Measurements from ENCODE around the gene CYBB. TPM values are rescaled to one million over a fixed set of nuclear protein-coding genes. Genes with fewer than 3 reads are reported as not detected.
"Not testable (repeated sequence)": the region's sequence is repeated elsewhere in the genome, so short reads cannot be mapped to it uniquely, and the experiment has no call there.

CYBB gene
- total RNA-seq, 5 donors from 2014 or later (not counting 1 experiment from before 2014, with no cell fraction given) = 1.1 to 5.0 (median 1.8) TPM

GRCh38 chrX:37759878-37760418 is 19.9 kb upstream of the CYBB start:
- Mint-ChIP-seq H3K9me3 (no peaks in the 10 kb centered on the region), H3K36me3 (no peaks in the 10 kb centered on the region), H3K4me1 (peaks cover 8 to 15% (median 13%) of the 10 kb centered on the region in 3 donors), H3K27me3 (no peaks in the 10 kb centered on the region), H3K27ac (no peak overlapping the region), H3K4me3 (no peak overlapping the region)
- ATAC-seq (replicated peaks in 1 of 4) (no peak), DNase-seq (no peak)
- H3K36me3 ChIP-seq (ENCODE audit: control insufficient read depth in 2 of 2, extremely low read depth in 1 of 2, insufficient read depth in 1 of 2, low read length in 1 of 2) = no peaks in the 10 kb centered on the region
- no CpG with 5 or more reads among the region's 2 CpGs for WGBS (ENCODE audit: insufficient coverage)
- H3K4me1 ChIP-seq (ENCODE audit: control insufficient read depth in 1 of 2, extremely low read depth in 1 of 2, insufficient read depth in 2 of 2, low read length in 2 of 2) = peaks cover 7 to 11% of the 10 kb centered on the region in 2 experiments
- ChIA-PET CTCF (no interaction called here), POLR2A (no interaction called here)
- H3K9me3 ChIP-seq = no peaks in the 10 kb centered on the region
- H3K27ac ChIP-seq (ENCODE audit: low read length) = no peak overlapping the region
- no peak overlapping the region for H3K4me3 ChIP-seq (ENCODE audit: control insufficient read depth in 1 of 2, extremely low read depth in 1 of 2, low read length in 1 of 2)
- no peaks in the 10 kb centered on the region for H3K27me3 ChIP-seq (replicated peaks in 1 of 2; ENCODE audit: control insufficient read depth in 2 of 2, extremely low read depth in 1 of 2, insufficient read depth in 2 of 2, low read length in 1 of 2)

- Histone ChIP-seq H3K4me3 (ENCODE audit: control insufficient read depth in 1 of 2, extremely low read depth in 1 of 2, low read length in 1 of 2) (no peak overlapping the region), H3K36me3 (ENCODE audit: control insufficient read depth in 2 of 2, extremely low read depth in 1 of 2, insufficient read depth in 1 of 2, low read length in 1 of 2) (no peaks in the 10 kb centered on the region), H3K27ac (ENCODE audit: low read length) (peak overlapping the region; percentile 12), H3K9me3 (no peaks in the 10 kb centered on the region), H3K4me1 (ENCODE audit: control insufficient read depth in 1 of 2, extremely low read depth in 1 of 2, insufficient read depth in 2 of 2, low read length in 2 of 2) (peaks cover 0 to 8% of the 10 kb centered on the region in 2 experiments), H3K27me3 (replicated peaks in 1 of 2; ENCODE audit: control insufficient read depth in 2 of 2, extremely low read depth in 1 of 2, insufficient read depth in 2 of 2, low read length in 1 of 2) (no peaks in the 10 kb centered on the region)
- Mint-ChIP-seq H3K4me1 (peaks cover 3 to 21% (median 8%) of the 10 kb centered on the region in 3 donors), H3K4me3 (no peak overlapping the region), H3K27me3 (peaks cover 0 to 12% of the 10 kb centered on the region in 2 donors), H3K9me3 (no peaks in the 10 kb centered on the region), H3K36me3 (no peaks in the 10 kb centered on the region), H3K27ac (peak overlapping the region in 1 of 2 donors; percentile 71)
- POLR2A ChIA-PET = interaction anchor here in 1 of 2 donors (0.6 kb wide), 1 partner anchor 49 kb away, joined by 5 read pairs; no protein-coding TSS in a partner anchor
- CTCF ChIA-PET = interaction anchor here in 1 of 2 donors (1.0 to 2.3 kb wide), 3 partner anchors 18 to 62 kb away, joined by 4 to 7 read pairs (median 4); no protein-coding TSS in a partner anchor
- ATAC-seq (replicated peaks in 1 of 4) (peak in 1 of 4 experiments; percentile 38), DNase-seq (no peak)
Observed at GRCh38 chrX:37763400-37763799, 16.5 kb upstream of the CYBB start.

GRCh38 chrX:37765507-37765906 is 14.4 kb upstream of the CYBB start:
- no peaks in the 10 kb centered on the region for H3K36me3 ChIP-seq (ENCODE audit: control insufficient read depth in 2 of 2, extremely low read depth in 1 of 2, insufficient read depth in 1 of 2, low read length in 1 of 2)
- DNase-seq (no peak), ATAC-seq (replicated peaks in 1 of 4) (no peak)
- H3K4me3 ChIP-seq (ENCODE audit: control insufficient read depth in 1 of 2, extremely low read depth in 1 of 2, low read length in 1 of 2) = no peak overlapping the region
- CTCF ChIA-PET = interaction anchor here in 1 of 2 donors (0.6 kb wide), 1 partner anchor 25 kb away, joined by 3 read pairs; no protein-coding TSS in a partner anchor
- peaks cover 0 to 8% of the 10 kb centered on the region in 2 experiments for H3K4me1 ChIP-seq (ENCODE audit: control insufficient read depth in 1 of 2, extremely low read depth in 1 of 2, insufficient read depth in 2 of 2, low read length in 2 of 2)
- Mint-ChIP-seq H3K27me3 (peaks cover 0 to 13% of the 10 kb centered on the region in 2 donors), H3K9me3 (no peaks in the 10 kb centered on the region), H3K4me1 (peaks cover 0 to 16% (median 8%) of the 10 kb centered on the region in 3 donors), H3K36me3 (no peaks in the 10 kb centered on the region), H3K27ac (no peak overlapping the region), H3K4me3 (no peak overlapping the region)
- H3K9me3 ChIP-seq = no peaks in the 10 kb centered on the region
- no peak overlapping the region for H3K27ac ChIP-seq (ENCODE audit: low read length)
- no peaks in the 10 kb centered on the region for H3K27me3 ChIP-seq (replicated peaks in 1 of 2; ENCODE audit: control insufficient read depth in 2 of 2, extremely low read depth in 1 of 2, insufficient read depth in 2 of 2, low read length in 1 of 2)
- POLR2A ChIA-PET = no interaction called here

- ChIA-PET CTCF (no interaction called here), POLR2A (no interaction called here)
- peaks cover 0 to 8% of the 10 kb centered on the region in 2 experiments for H3K4me1 ChIP-seq (ENCODE audit: control insufficient read depth in 1 of 2, extremely low read depth in 1 of 2, insufficient read depth in 2 of 2, low read length in 2 of 2)
- WGBS (ENCODE audit: insufficient coverage) = no CpG with 5 or more reads among the region's 1 CpG
- Mint-ChIP-seq H3K9me3 (no peaks in the 10 kb centered on the region), H3K27ac (no peak overlapping the region), H3K27me3 (peaks cover 0 to 15% of the 10 kb centered on the region in 2 donors), H3K4me1 (peaks cover 0 to 19% (median 6%) of the 10 kb centered on the region in 3 donors), H3K4me3 (no peak overlapping the region), H3K36me3 (no peaks in the 10 kb centered on the region)
- no peak overlapping the region for H3K4me3 ChIP-seq (ENCODE audit: control insufficient read depth in 1 of 2, extremely low read depth in 1 of 2, low read length in 1 of 2)
- no peaks in the 10 kb centered on the region for H3K9me3 ChIP-seq
- H3K27ac ChIP-seq (ENCODE audit: low read length) = no peak overlapping the region
- ATAC-seq (replicated peaks in 1 of 4) (no peak), DNase-seq (no peak)
- H3K36me3 ChIP-seq (ENCODE audit: control insufficient read depth in 2 of 2, extremely low read depth in 1 of 2, insufficient read depth in 1 of 2, low read length in 1 of 2) = no peaks in the 10 kb centered on the region
- H3K27me3 ChIP-seq (replicated peaks in 1 of 2; ENCODE audit: control insufficient read depth in 2 of 2, extremely low read depth in 1 of 2, insufficient read depth in 2 of 2, low read length in 1 of 2) = no peaks in the 10 kb centered on the region
Observed at GRCh38 chrX:37767430-37767829, 12.4 kb upstream of the CYBB start.

- CTCF ChIA-PET; H3K36me3 Mint-ChIP-seq; DNase-seq; H3K4me3 Mint-ChIP-seq; H3K4me3 ChIP-seq (ENCODE audit: control insufficient read depth in 1 of 2, extremely low read depth in 1 of 2, low read length in 1 of 2); H3K4me1 ChIP-seq (ENCODE audit: control insufficient read depth in 1 of 2, extremely low read depth in 1 of 2, insufficient read depth in 2 of 2, low read length in 2 of 2); H3K27ac ChIP-seq (ENCODE audit: low read length); POLR2A ChIA-PET; ATAC-seq (replicated peaks in 1 of 4); H3K36me3 ChIP-seq (ENCODE audit: control insufficient read depth in 2 of 2, extremely low read depth in 1 of 2, insufficient read depth in 1 of 2, low read length in 1 of 2); H3K27me3 ChIP-seq (replicated peaks in 1 of 2; ENCODE audit: control insufficient read depth in 2 of 2, extremely low read depth in 1 of 2, insufficient read depth in 2 of 2, low read length in 1 of 2); H3K9me3 ChIP-seq; H3K27ac Mint-ChIP-seq; H3K9me3 Mint-ChIP-seq: not testable (repeated sequence)
- WGBS (ENCODE audit: insufficient coverage) = 86% methylated on average over 8 of the region's 9 CpGs
- Mint-ChIP-seq H3K4me1 (peaks cover 0 to 11% (median 0%) of the 10 kb centered on the region in 3 donors), H3K27me3 (peaks cover 0 to 15% of the 10 kb centered on the region in 2 donors)
Observed at GRCh38 chrX:37768866-37769265, 11.0 kb upstream of the CYBB start.

- H3K9me3 Mint-ChIP-seq = no peaks in the 10 kb centered on the region
- H3K4me3 Mint-ChIP-seq = peak overlapping the region in 1 of 3 donors; percentile 56
- peak overlapping the region; percentile 49 for H3K27ac ChIP-seq (ENCODE audit: low read length)
- peaks cover 8 to 13% of the 10 kb centered on the region in 2 experiments for H3K4me1 ChIP-seq (ENCODE audit: control insufficient read depth in 1 of 2, extremely low read depth in 1 of 2, insufficient read depth in 2 of 2, low read length in 2 of 2)
- POLR2A ChIA-PET = no interaction called here
- no peak overlapping the region for H3K4me3 ChIP-seq (ENCODE audit: control insufficient read depth in 1 of 2, extremely low read depth in 1 of 2, low read length in 1 of 2)
- no peaks in the 10 kb centered on the region for H3K27me3 ChIP-seq (replicated peaks in 1 of 2; ENCODE audit: control insufficient read depth in 2 of 2, extremely low read depth in 1 of 2, insufficient read depth in 2 of 2, low read length in 1 of 2)
- no peaks in the 10 kb centered on the region for H3K27me3 Mint-ChIP-seq
- peaks cover 25 to 26% (median 25%) of the 10 kb centered on the region in 3 donors for H3K4me1 Mint-ChIP-seq
- CTCF ChIA-PET = interaction anchor here in 1 of 2 donors (1.1 kb wide), 1 partner anchor 31 kb away, joined by 6 read pairs; no protein-coding TSS in a partner anchor
- H3K9me3 ChIP-seq = no peaks in the 10 kb centered on the region
- H3K27ac Mint-ChIP-seq = peak overlapping the region; percentile 52 to 66
- peak in 3 of 4 experiments; percentile 57 to 73 (median 62) for ATAC-seq (replicated peaks in 1 of 4)
- no peaks in the 10 kb centered on the region for H3K36me3 ChIP-seq (ENCODE audit: control insufficient read depth in 2 of 2, extremely low read depth in 1 of 2, insufficient read depth in 1 of 2, low read length in 1 of 2)
- DNase-seq = no peak
- no peaks in the 10 kb centered on the region for H3K36me3 Mint-ChIP-seq
Observed at GRCh38 chrX:37776283-37776986, 3.4 kb upstream of the CYBB start.
